GM18870 (cell line): ENCODE measurements around the gene DCLRE1C.
"Not testable (repeated sequence)": the region's sequence is repeated elsewhere in the genome, so short reads cannot be mapped to it uniquely, and the experiment has no call there.

Source experiments
- ATAC-seq: cut with Tn5 transposase; IDR thresholded peaks from one replicate; pipeline ENCODE4 v1.9.1; 2021; ENCODE audit warnings: moderate library complexity; ENCODE audit not compliant: unreplicated experiment

Gene DCLRE1C

DNA sequence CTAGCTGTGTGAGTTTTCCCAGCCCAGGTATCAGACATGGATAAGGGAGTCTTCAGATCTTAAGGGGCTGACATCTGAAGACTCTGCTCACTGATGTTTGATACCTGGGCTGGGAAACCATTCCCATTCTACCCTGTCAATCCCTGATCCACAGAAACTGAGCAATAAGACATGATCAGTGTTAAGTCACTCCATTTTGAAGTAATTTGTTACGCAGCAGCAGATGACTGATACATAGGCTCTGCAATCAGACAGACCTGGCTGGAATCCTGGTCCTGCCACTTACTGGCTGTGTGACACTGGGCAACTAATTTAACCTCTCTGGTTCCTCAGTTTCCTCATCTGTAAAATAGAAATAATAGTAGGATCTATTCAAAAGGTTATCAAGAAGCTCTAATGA, 6.6 kb downstream of the DCLRE1C start:
- no peak for ATAC-seq

DNA sequence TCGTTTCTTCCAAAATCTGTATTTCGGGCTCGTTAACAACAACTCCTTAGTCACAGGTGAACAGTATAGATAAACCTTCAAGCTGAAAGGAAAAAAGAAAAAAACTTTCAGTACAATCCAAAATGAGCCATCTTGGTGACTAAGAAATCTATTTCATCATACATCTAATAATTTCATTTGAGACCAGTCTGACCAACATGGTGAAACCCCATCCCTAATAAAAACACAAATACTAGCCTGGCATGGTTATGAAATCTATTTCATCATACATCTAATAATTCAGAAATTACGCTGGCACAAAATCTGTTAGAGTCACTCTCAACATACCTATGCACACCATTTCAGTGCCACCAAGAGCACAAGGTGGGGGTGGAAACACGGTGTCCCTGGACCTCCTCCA, 8.8 kb downstream of the DCLRE1C start:
- no peak for ATAC-seq

DNA sequence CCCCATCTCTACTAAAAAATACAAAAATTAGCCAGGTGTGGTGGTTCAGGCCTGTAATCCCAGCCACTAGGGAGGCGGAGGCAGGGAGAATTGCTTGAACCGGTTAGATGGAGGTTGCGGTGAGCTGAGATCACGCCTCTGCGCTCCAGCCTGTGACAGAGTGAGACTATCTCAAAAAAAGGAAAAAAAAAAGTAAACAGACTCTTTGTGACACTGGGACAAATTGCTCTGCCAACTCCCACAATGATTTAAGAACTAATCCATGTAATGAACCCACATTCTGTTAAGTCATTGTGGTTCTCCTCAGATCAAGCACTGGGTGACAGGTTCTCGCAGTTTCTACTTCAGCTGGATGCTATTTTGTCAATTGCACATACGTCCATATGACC, 11.0 kb downstream of the DCLRE1C start:
- ATAC-seq, result not testable (repeated sequence)

GRCh38 chr10:14942147-14942949, 11.5 kb downstream of the DCLRE1C start:
- ATAC-seq, result peak; percentile 82

DNA sequence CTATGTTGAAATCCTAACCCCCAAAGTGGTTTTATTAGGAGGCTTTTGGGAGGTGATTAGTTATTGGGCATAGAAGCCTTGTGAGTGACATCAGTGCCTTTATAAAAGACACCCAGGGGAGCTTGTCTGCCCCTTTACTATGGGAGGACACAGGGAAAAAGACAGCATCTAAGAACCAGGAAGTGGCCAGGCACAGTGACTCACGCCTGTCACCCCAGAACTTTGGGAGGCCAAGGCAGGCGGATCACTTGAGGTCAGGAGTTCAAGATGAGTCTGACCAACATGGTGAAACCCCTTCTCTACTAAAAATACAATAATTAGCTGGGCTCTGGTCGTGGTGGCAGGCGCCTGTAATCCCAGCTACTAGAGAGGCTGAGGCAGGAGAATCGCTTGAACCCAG, 14.9 kb downstream of the DCLRE1C start:
- not testable (repeated sequence) for ATAC-seq

DNA sequence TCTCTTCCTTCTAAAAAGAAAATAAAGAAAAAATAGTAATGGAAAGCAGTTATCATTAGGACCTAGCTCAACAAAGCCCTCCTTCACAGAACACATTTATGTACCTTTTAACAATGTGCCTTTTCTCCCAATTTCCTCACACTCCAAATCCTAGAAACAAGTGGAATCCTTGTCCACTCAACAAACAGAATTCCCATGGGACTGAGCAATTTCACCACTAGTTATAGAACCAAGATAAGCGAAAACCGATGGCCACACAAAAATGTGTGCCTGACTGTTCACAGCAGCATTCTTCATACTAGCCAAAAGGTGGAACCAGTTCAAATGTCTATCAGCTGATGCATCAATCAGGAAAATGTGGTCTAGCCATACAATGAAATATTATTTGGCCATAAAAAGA, 17.3 kb downstream of the DCLRE1C start:
- no peak for ATAC-seq

- ATAC-seq, result no peak
These were observed 23.3 kb downstream of the DCLRE1C start for GRCh38 chr10:14930610-14931009.

- ATAC-seq, result peak; percentile 92
These were observed 27.0 kb downstream of the DCLRE1C start for GRCh38 chr10:14926722-14927416.

DNA sequence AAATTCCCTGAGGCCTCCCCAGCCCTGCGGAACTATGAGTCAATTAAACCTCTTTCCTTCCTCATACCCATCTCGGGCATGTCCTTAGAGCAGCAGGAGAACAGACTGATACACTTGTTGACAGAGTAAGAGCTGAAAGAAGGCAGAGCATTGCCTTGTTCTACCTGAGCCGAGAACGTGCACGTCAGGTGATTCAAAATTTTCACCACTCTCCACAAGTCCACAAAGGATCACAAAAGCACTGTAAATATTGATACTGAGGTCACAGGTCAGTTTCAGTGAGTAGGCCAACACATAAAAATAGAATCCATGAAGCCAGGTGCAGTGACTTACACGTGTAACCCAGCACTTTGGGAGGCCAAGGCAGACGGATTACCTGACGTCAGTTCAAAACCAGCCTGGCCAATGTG, 27.8 kb downstream of the DCLRE1C start:
- ATAC-seq, result no peak

DNA sequence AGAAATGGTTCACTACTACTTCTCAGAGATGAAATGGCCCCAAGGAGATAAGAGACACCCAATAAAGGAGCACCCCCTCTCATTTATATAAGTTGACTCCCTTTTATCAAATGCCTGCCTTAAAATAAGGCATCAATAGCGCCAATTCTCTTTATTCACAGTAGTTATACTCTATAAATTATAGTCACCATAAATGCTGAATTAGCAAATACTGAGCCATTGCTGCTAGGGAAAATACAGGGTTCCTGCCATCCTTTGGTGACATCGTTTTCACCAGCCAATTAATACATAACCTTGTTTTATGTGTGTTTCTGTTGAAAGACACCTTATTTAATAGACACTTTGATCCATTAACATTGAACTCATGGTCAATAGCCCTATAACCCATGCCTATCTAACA, 28.6 kb downstream of the DCLRE1C start:
- ATAC-seq, result no peak

DNA sequence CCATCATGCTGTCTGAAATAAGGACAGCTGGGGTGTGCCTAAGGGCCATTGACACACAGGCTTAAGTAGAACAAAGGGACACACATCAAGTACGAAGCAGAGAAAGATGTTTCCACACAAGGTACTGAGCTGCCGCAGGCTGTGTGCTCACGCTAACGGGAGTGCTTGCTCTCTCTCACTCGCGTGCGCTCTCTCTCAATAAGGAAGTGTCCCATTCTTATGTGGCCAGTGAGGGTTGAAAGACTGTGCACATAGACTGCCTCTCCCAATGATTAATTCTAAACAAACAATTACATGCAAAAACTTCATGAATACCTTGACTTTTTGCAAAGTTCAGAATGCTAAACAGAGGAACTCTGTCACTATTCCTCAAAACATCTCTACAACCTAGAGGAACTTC, 29.9 kb downstream of the DCLRE1C start:
- ATAC-seq, result no peak

DNA sequence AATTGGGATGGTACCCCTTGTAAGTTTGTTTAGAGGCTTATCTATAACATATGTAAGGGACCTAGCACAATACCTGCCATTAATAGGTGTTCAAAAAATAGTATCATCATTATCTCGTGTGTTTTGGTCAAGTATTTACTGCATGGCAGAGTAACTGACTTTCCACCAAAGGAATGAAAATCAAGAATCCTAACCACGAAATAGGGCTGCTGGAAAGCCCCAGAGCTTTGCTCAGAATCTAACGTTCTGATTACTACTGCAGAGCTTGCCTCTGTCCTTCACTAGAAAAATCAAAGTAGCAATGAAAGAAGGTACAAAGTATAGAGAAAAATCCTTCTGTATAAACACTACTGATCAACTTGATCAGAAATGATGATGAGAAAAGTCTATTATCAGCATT, 34.9 kb downstream of the DCLRE1C start:
- ATAC-seq, result no peak

DNA sequence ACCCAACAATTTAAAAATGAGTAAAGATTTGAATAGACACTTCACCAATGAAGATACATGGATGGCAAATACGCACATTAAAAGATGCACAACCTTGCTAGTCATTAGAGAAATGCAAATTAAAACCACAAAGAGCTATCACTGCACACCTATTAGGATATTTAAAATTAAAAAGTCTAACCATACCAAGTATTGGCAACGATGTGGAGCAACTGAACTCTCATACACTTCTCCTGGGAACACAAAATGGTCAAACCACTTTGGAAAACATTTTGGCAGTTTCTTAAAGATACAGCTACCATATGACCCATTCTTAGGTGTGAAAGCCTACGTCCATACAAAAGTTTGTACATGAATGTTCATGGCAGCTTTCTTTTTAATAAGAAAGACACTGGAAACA, 36.1 kb downstream of the DCLRE1C start:
- ATAC-seq, result no peak

- no peak for ATAC-seq
These were observed 37.3 kb downstream of the DCLRE1C start for GRCh38 chr10:14916600-14916999.

DNA sequence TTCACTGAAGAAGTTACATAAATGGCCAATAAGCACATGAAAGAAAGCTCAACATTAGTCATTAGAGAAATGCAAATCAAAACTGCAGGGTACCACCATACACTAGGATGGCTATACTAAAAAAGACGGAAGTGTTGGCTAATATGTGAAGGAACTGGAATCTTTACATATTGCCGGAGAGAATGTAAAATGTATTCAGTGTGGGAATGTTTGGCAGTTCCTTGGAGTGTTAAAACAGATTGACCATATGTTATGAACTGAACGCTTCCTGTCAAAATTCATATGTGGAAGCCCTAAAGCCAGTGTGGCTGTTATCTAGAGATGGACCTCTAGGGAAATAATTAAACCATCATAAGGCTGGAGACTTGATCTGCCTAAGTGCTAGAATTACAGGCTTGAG, 42.1 kb downstream of the DCLRE1C start:
- no peak for ATAC-seq

- no peak for ATAC-seq
These were observed 42.9 kb downstream of the DCLRE1C start for GRCh38 chr10:14910953-14911352.

GRCh38 chr10:14909101-14909500, 44.8 kb downstream of the DCLRE1C start:
- no peak for ATAC-seq

- ATAC-seq, result not testable (repeated sequence)
These were observed 46.3 kb downstream of the DCLRE1C start for GRCh38 chr10:14907591-14907990.

- no peak for ATAC-seq
These were observed 47.1 kb downstream of the DCLRE1C start for GRCh38 chr10:14906765-14907164.

DNA sequence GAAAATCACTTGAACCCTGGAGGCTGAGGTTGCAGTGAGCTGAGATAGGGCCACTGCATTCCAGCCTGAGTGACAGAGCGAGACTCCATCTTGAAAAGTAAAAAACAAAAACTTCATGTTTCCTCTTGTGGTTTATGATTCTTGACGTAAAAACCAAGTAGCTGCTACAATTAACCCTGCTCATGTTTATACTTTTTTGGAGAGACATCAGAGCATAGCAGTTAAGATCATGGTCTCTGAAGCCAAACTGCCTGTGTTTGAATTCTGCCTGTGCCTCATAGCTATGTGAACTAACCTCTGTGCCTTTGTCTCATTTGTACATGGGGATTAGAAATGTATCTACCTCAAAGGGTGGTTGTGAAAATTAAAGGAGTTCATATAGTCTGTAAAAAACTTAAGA, 48.0 kb downstream of the DCLRE1C start:
- ATAC-seq, result no peak

GRCh38 chr10:14904864-14905263, 49.0 kb downstream of the DCLRE1C start:
- ATAC-seq, result no peak

DNA sequence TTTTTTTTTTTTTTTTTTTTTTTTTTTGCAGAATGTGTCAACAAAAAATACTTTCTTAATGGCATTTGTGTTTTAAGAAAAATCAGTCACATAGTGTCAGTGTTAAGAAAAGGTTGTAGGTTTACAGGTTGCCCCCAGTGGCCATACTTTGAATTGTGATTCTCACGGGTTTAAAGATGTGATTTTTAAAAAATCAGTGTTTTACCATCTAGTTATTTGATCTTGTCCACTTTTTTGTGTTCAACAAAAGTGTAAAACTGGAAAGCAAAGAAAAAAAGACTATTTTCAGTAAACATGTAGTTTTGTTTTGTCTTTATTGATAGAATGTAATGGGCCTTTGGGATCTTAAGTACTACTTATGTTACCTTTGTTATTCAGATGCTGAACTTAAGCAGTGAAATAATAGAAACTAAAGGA, 49.6 kb downstream of the DCLRE1C start:
- ATAC-seq, result no peak
